Measurements from ENCODE around the gene SLC66A3.

The SLC66A3 gene

GRCh38 chr2:11201969-11202368 is 46.7 kb downstream of the SLC66A3 start:
- H3K4me1 ChIP-seq, result peaks cover 4% of the 10 kb centered on the region
- no peak overlapping the region for H3K4me3 ChIP-seq (ENCODE audit: low read depth, low read length)
- H3K9me3 ChIP-seq, result no peaks in the 10 kb centered on the region
- no peaks in the 10 kb centered on the region for H3K27me3 ChIP-seq
- peaks cover 7% of the 10 kb centered on the region for H3K36me3 ChIP-seq
- TF ChIP-seq, protein P1, sequence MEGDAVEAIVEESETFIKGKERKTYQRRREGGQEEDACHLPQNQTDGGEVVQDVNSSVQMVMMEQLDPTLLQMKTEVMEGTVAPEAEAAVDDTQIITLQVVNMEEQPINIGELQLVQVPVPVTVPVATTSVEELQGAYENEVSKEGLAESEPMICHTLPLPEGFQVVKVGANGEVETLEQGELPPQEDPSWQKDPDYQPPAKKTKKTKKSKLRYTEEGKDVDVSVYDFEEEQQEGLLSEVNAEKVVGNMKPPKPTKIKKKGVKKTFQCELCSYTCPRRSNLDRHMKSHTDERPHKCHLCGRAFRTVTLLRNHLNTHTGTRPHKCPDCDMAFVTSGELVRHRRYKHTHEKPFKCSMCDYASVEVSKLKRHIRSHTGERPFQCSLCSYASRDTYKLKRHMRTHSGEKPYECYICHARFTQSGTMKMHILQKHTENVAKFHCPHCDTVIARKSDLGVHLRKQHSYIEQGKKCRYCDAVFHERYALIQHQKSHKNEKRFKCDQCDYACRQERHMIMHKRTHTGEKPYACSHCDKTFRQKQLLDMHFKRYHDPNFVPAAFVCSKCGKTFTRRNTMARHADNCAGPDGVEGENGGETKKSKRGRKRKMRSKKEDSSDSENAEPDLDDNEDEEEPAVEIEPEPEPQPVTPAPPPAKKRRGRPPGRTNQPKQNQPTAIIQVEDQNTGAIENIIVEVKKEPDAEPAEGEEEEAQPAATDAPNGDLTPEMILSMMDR (IDR thresholded peaks at IDR 0.05; ENCODE audit: low read depth, low read length), result no peak
- no peak for DNase-seq

GRCh38 chr2:11203480-11203879 is 48.2 kb downstream of the SLC66A3 start:
- no peaks in the 10 kb centered on the region for H3K9me3 ChIP-seq
- DNase-seq, result no peak
- H3K4me3 ChIP-seq (ENCODE audit: low read depth, low read length), result no peak overlapping the region
- H3K27me3 ChIP-seq, result no peaks in the 10 kb centered on the region
- TF ChIP-seq, protein P1 (IDR thresholded peaks at IDR 0.05; ENCODE audit: low read depth, low read length), result no peak
- H3K4me1 ChIP-seq, result peaks cover 4% of the 10 kb centered on the region
- peaks cover 7% of the 10 kb centered on the region for H3K36me3 ChIP-seq

- no peak overlapping the region for H3K4me3 ChIP-seq (ENCODE audit: low read depth, low read length)
- TF ChIP-seq, protein P1 (IDR thresholded peaks at IDR 0.05; ENCODE audit: low read depth, low read length), result no peak
- peaks cover 4% of the 10 kb centered on the region for H3K4me1 ChIP-seq
- H3K36me3 ChIP-seq, result peaks cover 6% of the 10 kb centered on the region
- no peaks in the 10 kb centered on the region for H3K27me3 ChIP-seq
- no peaks in the 10 kb centered on the region for H3K9me3 ChIP-seq
- DNase-seq, result no peak
Measured at GRCh38 chr2:11208083-11208482, 52.8 kb downstream of the SLC66A3 start.

- H3K27me3 ChIP-seq, result no peaks in the 10 kb centered on the region; the same call in 1 of the 2 replicates
- H3K9me3 ChIP-seq, result no peaks in the 10 kb centered on the region
- TF ChIP-seq, protein P1 (IDR thresholded peaks at IDR 0.05; ENCODE audit: low read depth, low read length), result no peak
- no peak overlapping the region for H3K4me3 ChIP-seq (ENCODE audit: low read depth, low read length)
- no peak for DNase-seq
- H3K36me3 ChIP-seq, result peaks cover 10% of the 10 kb centered on the region
- H3K4me1 ChIP-seq, result no peaks in the 10 kb centered on the region; the same call in 1 of the 2 replicates
Measured at GRCh38 chr2:11212645-11213044, 57.4 kb downstream of the SLC66A3 start.

DNA sequence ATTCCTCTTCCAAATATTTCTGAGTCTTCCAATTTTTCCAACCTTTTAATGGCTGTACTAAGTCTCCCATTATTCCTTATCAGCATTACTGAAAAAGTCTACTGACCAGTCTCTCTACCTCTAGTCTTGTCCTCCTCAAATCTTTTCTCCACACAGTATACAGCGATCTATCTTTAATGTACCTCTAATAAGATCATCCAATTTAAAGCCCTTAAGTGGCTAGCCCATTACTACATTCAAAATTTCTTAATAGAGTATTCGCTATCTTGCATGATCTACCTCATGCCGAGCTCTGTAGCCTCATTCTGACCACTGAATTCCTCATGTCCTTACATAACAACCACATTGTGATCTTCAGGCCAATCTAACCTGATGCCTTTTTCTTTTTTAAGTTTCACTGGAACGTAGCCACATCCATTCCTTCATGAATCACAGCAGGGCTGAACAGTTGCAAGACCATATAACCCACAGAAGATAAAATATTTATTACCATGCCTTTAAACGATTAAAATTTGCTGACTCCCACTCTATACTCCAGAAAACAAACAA is 57.9 kb downstream of the SLC66A3 start:
- no peak for DNase-seq
- TF ChIP-seq, protein P1 (IDR thresholded peaks at IDR 0.05; ENCODE audit: low read depth, low read length), result no peak
- Histone ChIP-seq H3K27me3 (no peaks in the 10 kb centered on the region; the same call in 1 of the 2 replicates), H3K4me3 (ENCODE audit: low read depth, low read length) (no peak overlapping the region), H3K4me1 (no peaks in the 10 kb centered on the region; the same call in 1 of the 2 replicates), H3K9me3 (no peaks in the 10 kb centered on the region), H3K36me3 (peaks cover 10% of the 10 kb centered on the region)

- no peak for DNase-seq
- H3K4me1 ChIP-seq, result no peaks in the 10 kb centered on the region; the same call in 1 of the 2 replicates
- H3K9me3 ChIP-seq, result no peaks in the 10 kb centered on the region
- no peak overlapping the region for H3K4me3 ChIP-seq (ENCODE audit: low read depth, low read length)
- TF ChIP-seq, protein P1 (IDR thresholded peaks at IDR 0.05; ENCODE audit: low read depth, low read length), result no peak
- H3K36me3 ChIP-seq, result peaks cover 9% of the 10 kb centered on the region
- no peaks in the 10 kb centered on the region; the same call in 1 of the 2 replicates for H3K27me3 ChIP-seq
Measured at GRCh38 chr2:11213975-11214374, 58.7 kb downstream of the SLC66A3 start.

All from BE2C (cell line).